GM19455 (cell line): ENCODE data around the gene PLEKHJ1.
"Not testable (repeated sequence)": the region's sequence is repeated elsewhere in the genome, so short reads cannot be mapped to it uniquely, and the experiment has no call there.

Source experiments
- ATAC-seq: cut with Tn5 transposase; IDR thresholded peaks from one replicate; pipeline ENCODE4 v1.9.1; 2021; ENCODE audit not compliant: unreplicated experiment

PLEKHJ1 gene

DNA sequence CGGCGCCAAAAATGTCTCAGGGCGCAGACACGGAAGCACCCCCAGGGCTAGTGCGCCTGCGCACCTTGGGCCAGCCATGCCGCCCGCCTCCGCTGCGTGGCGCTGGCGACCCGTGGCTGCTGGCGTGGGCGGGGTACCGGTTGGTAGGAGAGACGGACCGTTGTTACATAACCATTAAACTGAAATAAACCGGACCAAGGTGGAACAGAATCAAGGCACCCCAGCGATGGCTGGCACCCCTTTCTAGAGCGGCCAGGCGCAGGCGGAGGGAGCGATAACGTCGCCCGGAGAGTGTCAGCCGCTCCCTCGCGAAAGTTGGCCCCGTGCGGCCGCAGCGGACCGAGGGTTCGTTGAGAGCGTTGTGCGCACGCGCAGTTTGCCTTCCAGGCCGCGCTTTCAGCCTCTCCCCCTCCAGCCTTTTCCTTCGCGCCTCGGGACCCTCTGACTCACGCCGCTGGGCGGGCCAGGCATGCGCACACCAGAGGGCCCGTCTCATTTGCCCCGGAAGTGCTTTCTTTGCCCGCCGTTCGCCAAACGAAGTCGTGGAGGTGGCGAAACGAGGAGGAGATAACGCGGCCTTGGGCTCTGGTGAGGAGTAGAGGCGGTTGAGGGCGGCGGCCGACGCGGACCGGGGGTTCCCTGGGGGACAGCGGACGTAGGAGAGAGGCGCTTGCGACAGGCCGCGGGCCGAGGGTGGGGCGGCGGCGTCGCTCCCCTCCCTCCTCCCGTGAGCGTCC, at the start of gene PLEKHJ1, which contains the start of gene SF3A2:
PLEKHJ1 (minus strand) TSS at position 16 of the 737 bp plus-strand sequence. CDS start 81 bp downstream, outside the sequence.
SF3A2 (plus strand) TSS at position 511 of the 737 bp plus-strand sequence. CDS start 6,595 bp downstream, outside the sequence.
- peak; percentile 68 for ATAC-seq

DNA sequence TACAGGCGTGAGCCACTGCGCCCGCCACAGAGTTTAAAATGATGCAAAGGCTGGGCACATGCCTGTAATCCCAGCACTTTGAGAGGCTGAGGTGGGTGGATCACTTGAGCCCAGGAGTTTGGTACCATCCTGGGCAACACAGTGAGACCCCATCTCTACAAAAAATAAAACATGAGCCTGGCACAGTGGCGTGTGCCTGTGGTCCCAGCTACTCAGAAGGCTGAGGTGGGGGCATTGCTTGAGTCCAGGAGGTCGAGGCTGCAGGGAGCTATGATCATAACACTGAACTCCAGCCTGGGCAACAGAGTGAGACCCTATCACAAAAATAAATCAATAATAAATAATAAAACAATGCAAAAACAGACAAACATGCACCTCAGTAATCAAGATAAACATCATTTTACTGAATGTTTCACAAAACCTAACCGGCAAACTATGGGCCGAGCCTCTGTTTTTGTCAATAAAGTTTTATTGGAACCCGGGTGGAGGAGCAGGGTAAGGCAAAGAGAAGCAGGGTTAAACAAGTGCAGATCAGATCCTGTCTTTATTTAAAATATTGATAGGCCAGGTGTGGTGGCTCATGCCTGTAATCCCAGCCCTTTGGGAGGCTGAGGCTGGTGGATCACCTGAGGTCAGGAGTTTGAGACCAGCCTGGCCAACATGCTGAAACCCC, 47.8 kb upstream of the PLEKHJ1 start:
- ATAC-seq = no peak

- ATAC-seq = no peak
Measured at GRCh38 chr19:2282862-2283237, 46.7 kb upstream of the PLEKHJ1 start.

- ATAC-seq = no peak
Measured at GRCh38 chr19:2282062-2282861, 46.1 kb upstream of the PLEKHJ1 start, which contains the start of gene PEAK3. TSS of gene PEAK3 (minus strand) at chr19:2282175. CDS start at chr19:2280931, 1,244 bp downstream.

GRCh38 chr19:2281265-2282061, 45.3 kb upstream of the PLEKHJ1 start:
- not testable (repeated sequence) for ATAC-seq

DNA sequence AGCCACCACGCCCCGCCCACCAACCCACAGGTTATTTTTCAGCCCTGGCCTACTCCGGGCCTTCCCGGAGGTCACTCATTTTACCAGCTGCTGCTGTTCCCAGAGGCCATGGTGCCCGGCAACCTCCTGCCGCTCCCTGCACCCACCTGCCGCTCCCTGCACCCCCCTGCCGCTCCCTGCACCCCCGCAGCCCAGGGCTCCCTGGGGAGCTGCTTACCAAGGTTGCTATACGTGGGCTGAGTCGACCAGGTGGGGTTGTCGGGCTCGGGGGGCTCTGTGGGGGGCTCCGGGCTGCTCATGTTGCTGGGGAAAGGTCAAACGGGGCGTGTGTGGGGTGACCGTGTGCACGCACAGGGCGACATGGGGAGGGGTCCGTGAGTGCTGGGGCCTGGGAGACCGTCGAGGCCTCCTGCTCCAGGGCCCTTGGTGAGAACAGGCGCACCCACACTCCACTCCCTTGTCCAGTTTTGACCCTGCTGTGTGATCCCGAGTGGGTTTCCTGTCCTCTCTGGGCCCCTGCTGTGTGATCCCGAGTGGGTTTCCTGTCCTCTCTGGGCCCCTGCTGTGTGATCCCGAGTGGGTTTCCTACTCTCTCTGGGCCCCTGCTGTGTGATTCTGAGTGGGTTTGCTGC, 44.6 kb upstream of the PLEKHJ1 start:
- ATAC-seq = no peak

DNA sequence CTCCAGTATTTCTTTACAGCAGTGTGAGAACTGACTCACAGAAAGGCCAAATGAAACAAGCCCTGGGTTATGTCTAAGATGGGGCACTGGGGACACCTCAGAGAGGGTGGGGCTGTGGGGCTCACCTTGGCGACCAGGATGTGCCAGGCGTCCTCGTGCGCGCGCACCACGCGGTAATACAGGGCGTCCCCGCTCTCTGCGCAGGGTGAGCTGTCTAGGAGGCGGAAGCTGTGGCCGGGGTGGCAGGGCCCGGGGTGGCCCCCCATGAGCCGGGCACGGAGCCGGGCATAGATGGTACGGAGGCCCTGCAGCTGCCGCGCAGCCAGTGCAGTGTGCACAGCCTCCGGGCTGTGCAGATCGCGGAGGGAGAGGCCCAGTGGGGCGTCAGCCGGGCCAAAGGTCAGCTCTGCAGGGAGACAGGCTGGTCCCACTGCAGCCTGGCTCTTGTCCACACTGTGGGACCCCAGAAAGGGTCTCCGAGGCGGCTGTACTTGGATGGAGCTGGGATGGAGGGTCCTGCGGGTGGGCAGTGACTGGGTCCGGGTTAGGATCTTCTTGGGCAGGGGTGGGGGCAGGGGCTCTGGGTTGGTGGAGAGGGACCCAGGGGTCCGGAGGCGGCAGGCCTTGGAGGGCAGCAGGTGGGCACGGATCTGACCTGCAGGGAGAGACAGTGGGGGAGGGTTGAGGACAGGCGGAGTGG, 42.5 kb upstream of the PLEKHJ1 start:
- ATAC-seq = no peak

DNA sequence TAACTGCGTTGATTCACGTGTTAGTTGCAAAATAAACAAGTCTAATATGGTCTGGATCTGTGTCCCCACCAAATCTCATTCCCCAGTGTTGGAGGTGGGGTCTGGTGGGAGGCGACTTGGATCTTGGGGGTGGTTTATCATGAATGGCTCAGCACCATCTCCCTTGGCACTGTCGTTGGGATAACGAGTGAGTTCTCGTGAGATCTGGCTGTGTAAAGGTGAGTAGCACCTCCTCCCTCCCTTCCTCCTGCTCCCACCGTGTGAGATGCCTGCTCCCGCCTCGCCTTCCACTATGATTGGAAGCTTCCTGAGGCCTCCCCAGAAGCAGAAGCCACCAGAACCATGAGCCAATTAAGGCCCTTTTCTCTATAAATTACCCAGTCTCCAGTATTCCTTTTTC, 41.0 kb upstream of the PLEKHJ1 start:
- ATAC-seq = no peak

DNA sequence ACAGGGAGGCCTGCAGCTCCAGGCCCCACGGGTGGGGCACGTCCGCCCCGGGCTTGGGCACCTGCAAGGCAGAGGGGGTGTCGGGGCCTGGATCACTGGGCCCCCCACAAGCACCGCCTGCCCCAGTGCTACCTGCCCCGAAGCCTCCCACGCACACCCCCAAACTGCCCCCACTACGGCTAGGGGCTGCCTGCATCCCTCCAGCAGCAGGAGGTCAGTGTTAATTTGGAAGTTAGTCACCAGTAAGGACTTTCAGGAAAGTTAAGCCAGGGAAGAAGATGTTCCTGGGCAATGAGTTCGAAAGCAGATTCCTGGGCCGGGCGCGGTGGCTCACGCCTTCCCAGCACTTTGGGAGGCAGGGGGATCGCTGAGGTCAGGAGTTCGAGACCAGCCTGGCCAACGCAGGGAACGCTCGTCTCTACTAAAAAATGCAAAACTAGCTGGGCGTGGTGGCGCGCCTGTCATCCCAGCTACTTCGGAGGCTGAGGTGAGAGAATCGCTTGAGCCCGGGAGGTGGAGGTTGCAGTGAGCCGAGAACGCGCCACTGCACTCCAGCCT, 40.4 kb upstream of the PLEKHJ1 start:
- ATAC-seq = no peak

DNA sequence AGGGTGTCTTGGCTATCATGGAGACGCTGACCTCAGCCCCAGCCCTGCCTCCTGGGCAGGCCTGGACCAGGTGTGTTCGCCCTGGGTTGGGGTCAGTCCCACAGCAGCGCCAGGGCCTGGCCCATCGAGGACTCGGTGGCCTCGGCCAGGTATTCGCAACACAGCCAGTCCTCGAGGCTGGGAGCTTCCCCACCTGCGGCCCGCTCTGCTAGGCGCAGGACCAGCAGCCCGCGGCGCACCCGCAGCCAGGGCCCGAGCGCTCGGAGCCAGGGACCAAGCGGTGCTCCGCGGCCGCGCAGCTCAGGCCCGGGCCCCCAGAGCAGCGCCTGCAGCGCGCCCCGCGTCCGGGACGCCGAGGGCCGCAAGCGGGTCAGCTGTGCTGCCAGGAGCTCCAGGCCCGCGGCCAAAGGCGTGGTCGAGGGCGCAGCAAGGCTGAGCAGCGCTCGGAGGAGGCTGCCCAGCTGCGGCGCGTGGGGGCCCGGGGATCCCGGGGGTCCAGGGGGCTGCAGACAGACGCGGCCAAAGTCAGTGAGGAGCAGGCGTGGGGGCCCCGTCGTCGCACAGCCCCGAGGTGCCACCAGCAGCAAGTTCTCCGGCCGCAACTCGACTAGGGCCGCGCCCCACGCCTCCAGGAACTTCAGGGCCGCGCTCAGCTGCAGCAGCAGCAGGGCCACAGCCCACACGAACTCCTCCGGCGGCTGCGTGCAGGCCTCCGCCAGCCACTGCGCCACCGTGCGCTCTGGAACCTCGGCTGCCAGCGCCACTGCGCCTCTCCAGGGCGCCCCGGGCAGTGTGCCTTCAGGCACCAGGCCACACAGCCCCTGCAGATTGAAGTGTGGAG, 39.7 kb upstream of the PLEKHJ1 start:
- no peak for ATAC-seq

- no peak for ATAC-seq
Measured at GRCh38 chr19:2274931-2275535, 38.9 kb upstream of the PLEKHJ1 start.

GRCh38 chr19:2274185-2274711, 38.1 kb upstream of the PLEKHJ1 start:
- ATAC-seq = no peak

DNA sequence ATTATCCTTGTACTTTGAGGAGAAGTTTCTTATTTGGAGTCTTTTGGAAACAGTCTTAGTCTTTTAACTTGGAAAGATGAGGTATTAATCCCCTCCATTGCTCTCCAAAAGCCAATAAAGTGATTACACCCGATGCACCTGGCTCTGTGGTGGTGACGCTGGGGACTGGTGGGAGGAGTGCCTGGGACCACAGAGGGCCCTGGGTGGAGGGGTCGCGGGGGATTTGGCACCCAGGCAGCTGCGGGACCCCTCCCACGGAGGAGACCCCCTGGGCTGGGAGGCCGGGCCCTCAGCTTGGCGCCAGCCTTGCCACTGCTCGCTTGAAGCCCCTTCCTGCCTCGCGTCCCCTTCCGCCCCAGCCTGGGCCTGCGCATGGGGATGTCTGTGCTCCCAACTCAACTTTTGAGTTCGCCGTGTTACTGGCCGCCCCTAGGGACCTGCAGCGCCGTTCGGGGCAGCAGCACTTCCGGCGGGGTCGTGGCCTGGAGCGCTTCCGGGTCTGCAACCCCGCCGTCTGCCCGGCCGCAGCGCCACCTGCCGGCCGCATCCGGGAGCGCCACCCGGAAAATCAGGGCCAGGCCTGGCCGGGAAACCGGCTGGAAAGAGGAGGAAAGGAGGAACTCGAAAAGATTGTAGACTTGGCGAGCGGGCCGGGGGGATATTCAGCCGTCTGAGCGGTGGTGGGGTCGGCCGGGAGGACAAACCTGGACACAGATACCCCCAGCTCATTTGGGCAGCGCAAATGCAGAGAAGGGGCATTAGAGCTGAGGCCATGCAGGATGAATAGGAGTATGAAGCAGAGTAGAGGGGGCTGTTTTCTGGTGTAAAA, 37.4 kb upstream of the PLEKHJ1 start:
- ATAC-seq = no peak

DNA sequence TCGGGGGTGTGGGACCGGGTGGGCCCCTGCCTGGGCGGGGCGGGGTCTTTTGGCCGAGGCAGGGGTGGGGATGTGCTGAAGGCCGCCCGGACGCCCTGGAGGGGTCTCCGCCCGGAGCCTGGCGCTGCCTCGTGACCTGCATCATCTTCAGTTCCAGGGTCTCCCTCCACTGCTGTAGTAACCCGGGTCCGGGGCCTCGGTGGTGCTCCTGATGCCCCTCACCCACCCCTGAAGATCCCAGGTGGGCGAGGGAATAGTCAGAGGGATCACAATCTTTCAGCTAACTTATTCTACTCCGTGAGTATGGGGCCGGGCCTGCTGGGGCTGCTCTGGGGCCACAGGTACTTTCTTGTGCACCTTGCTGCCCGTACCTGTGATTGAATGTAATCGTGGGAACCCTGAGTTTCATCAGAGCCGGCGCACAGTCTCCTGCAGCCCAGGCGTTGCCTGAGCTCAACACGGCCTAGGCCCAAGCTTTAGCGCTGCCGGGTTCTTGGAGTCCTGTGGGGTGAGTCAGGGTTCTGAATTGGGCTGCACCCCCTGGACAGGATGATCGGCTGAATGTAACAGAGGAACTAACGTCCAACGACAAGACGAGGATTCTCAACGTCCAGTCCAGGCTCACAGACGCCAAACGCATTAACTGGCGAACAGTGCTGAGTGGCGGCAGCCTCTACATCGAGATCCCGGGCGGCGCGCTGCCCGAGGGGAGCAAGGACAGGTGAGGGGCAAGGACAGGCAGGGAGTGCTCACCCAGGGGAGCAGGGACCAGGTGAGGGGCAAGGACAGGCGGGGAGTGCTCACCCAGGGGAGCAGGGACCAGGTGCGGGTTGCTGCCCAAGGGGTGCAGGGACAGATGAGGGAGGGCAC, 35.3 kb upstream of the PLEKHJ1 start:
- no peak for ATAC-seq

DNA sequence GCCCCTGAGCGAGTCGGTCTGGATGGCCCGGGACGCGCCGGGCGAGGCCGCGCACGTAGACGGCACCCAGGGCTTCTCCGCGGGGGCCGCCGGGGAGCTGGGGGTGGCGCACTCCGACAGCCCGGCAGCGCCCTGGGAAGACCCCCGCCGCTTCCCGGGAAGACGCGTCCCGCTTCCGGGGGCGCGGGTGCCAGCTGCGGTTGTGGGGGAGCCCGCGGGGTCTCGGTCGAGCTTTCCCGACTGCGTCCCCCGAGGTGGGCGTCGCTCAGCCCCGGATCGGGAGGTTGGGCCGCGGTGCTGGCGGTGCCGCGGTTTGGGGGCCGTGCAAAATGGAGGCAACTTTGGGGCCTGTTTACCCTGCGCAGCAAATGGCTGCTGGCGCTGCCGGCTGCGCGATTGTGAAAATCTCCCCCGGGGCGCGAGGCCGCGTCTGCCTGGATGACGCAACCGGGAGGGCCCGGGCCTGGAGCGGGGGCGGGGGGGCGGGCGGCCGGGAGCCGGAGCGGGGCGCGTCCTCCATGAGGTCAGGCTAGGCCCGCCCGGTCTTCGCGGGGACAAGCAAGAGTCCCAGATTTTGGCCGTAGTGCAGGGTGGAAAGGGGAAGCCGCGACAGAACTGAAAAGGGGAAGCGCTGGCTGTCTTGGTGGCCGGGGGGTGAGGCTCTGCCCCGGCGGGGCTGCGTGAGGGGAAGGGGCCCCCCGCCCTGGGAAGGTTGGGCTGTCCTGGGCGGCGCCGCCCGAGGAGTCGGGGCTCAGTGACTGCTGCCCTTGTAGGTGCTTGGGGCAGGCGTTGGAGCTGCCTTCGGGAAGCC, 34.5 kb upstream of the PLEKHJ1 start:
- ATAC-seq = no peak
